ENCODE measurements around the gene GNAS. TPM values are rescaled to one million over a fixed set of nuclear protein-coding genes. Genes with fewer than 3 reads are reported as not detected.

The GNAS gene
- total RNA-seq, 2 experiments from 2014 or later: 638 to 913 TPM

DNA sequence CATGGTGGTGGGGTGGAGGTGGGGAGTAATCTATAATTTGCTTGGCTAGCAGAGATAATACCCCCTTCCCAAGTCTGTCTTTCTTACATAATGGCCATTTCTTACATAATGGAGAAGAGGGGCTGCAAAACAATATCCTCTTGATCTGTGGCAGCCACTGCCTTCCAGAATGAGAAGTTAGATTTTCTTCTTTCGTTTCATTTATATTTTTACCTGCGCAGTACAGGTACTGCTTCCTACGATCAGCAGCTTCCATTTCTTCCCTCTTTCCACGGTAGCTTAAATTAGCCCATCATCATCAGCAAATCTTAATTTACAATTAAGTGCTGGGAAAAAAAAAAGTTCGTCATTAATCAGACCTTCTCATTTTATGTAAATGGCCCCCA is 30.2 kb downstream of the GNAS start:
- no TSS peak for BruUV-seq (replicated peaks)
- H3K36me3 ChIP-seq (ENCODE audit: insufficient read depth, low read length): no peaks in the 10 kb centered on the region; the same call in 1 of the 2 replicates
- no peak for DNase-seq (ENCODE audit: low spot score)
- ChIA-PET CTCF (ENCODE audit: unreplicated experiment) (no interaction called here), POLR2A (no interaction called here)
- TF ChIP-seq EZH2phosphoT487 (IDR thresholded peaks at IDR 0.05; ENCODE audit: borderline replicate concordance, low read depth, low read length): no peak
- TF ChIP-seq, protein P1, sequence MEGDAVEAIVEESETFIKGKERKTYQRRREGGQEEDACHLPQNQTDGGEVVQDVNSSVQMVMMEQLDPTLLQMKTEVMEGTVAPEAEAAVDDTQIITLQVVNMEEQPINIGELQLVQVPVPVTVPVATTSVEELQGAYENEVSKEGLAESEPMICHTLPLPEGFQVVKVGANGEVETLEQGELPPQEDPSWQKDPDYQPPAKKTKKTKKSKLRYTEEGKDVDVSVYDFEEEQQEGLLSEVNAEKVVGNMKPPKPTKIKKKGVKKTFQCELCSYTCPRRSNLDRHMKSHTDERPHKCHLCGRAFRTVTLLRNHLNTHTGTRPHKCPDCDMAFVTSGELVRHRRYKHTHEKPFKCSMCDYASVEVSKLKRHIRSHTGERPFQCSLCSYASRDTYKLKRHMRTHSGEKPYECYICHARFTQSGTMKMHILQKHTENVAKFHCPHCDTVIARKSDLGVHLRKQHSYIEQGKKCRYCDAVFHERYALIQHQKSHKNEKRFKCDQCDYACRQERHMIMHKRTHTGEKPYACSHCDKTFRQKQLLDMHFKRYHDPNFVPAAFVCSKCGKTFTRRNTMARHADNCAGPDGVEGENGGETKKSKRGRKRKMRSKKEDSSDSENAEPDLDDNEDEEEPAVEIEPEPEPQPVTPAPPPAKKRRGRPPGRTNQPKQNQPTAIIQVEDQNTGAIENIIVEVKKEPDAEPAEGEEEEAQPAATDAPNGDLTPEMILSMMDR (conservative IDR thresholded peaks at IDR 0.05; ENCODE audit: low read length): no peak
- H3K9me3 ChIP-seq (ENCODE audit: low read length): peaks cover 8% of the 10 kb centered on the region; the same call in 1 of the 2 replicates
- intact Hi-C loops (cut with micrococcal nuclease; ENCODE audit: unreplicated experiment): no loop called here
- H3K9me2 ChIP-seq (ENCODE audit: insufficient read depth, low read length): no peaks in the 10 kb centered on the region
- peaks cover 31% of the 10 kb centered on the region for H3K4me1 ChIP-seq (ENCODE audit: insufficient read depth, low read length, poor library complexity, severe bottlenecking)
- no peak overlapping the region for H3K4me2 ChIP-seq (ENCODE audit: low read length)
- no peak overlapping the region for H2AFZ ChIP-seq (ENCODE audit: low read length)
- peaks cover 3% of the 10 kb centered on the region; the same call in 1 of the 2 replicates for H3K79me2 ChIP-seq (ENCODE audit: insufficient read depth, low read depth, low read length)
- H3K4me3 ChIP-seq (ENCODE audit: low read depth, low read length, poor library complexity, severe bottlenecking): no peak overlapping the region
- no peaks in the 10 kb centered on the region for H4K20me1 ChIP-seq (ENCODE audit: insufficient read depth, low read length)
- no peak overlapping the region for H3K27ac ChIP-seq (ENCODE audit: low read depth, low read length, poor library complexity, severe bottlenecking)

GRCh38 chr20:58883241-58883691 is 30.8 kb downstream of the GNAS start:
- no peak for DNase-seq (ENCODE audit: low spot score)
- Histone ChIP-seq H3K27ac (ENCODE audit: low read depth, low read length, poor library complexity, severe bottlenecking) (no peak overlapping the region), H3K9me2 (ENCODE audit: insufficient read depth, low read length) (no peaks in the 10 kb centered on the region), H3K4me1 (ENCODE audit: insufficient read depth, low read length, poor library complexity, severe bottlenecking) (peaks cover 32% of the 10 kb centered on the region), H3K4me3 (ENCODE audit: low read depth, low read length, poor library complexity, severe bottlenecking) (no peak overlapping the region), H3K4me2 (ENCODE audit: low read length) (no peak overlapping the region), H3K36me3 (ENCODE audit: insufficient read depth, low read length) (no peaks in the 10 kb centered on the region; the same call in 1 of the 2 replicates), H2AFZ (ENCODE audit: low read length) (no peak overlapping the region), H3K9me3 (ENCODE audit: low read length) (peaks cover 8% of the 10 kb centered on the region; the same call in 1 of the 2 replicates), H4K20me1 (ENCODE audit: insufficient read depth, low read length) (no peaks in the 10 kb centered on the region), H3K79me2 (ENCODE audit: insufficient read depth, low read depth, low read length) (peaks cover 8% of the 10 kb centered on the region; the same call in 1 of the 2 replicates)
- CTCF ChIA-PET (ENCODE audit: unreplicated experiment): no interaction called here
- POLR2A ChIA-PET: interaction anchor here (0.6 to 1.2 kb wide), 2 partner anchors 13 to 33 kb away, joined by 3 read pairs; no protein-coding TSS in a partner anchor
- TF ChIP-seq, protein P1 (conservative IDR thresholded peaks at IDR 0.05; ENCODE audit: low read length): no peak
- TF ChIP-seq EZH2phosphoT487 (IDR thresholded peaks at IDR 0.05; ENCODE audit: borderline replicate concordance, low read depth, low read length): no peak
- intact Hi-C loops (cut with micrococcal nuclease; ENCODE audit: unreplicated experiment): no loop called here
- BruUV-seq (replicated peaks): no TSS peak

DNA sequence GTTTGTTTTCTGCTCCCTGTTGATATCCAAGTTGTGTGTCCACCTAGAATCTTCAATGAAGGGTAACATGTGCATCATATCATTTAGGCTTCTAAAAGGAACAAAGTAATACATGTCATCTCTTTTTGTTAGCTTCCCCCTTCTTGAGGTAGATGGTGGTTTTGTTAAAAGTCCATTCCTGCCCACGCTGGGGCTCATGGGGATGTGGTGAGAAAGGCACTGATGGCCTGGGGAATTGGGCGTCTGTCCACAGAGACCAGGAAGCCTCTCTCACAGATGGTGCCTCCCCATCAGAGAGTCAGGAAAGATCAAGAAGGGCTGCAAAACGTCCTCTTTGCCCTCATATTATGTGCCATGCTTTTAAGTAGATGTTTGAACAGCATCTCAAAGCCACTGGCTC is 32.5 kb downstream of the GNAS start:
- Histone ChIP-seq H2AFZ (ENCODE audit: low read length) (no peak overlapping the region), H3K4me3 (ENCODE audit: low read depth, low read length, poor library complexity, severe bottlenecking) (no peak overlapping the region), H3K27ac (ENCODE audit: low read depth, low read length, poor library complexity, severe bottlenecking) (no peak overlapping the region), H3K9me2 (ENCODE audit: insufficient read depth, low read length) (no peaks in the 10 kb centered on the region), H4K20me1 (ENCODE audit: insufficient read depth, low read length) (no peaks in the 10 kb centered on the region), H3K4me1 (ENCODE audit: insufficient read depth, low read length, poor library complexity, severe bottlenecking) (peaks cover 32% of the 10 kb centered on the region), H3K36me3 (ENCODE audit: insufficient read depth, low read length) (no peaks in the 10 kb centered on the region; the same call in 1 of the 2 replicates), H3K9me3 (ENCODE audit: low read length) (peaks cover 8% of the 10 kb centered on the region; the same call in 1 of the 2 replicates), H3K79me2 (ENCODE audit: insufficient read depth, low read depth, low read length) (peaks cover 14% of the 10 kb centered on the region; the same call in 1 of the 2 replicates), H3K4me2 (ENCODE audit: low read length) (no peak overlapping the region)
- ChIA-PET CTCF (ENCODE audit: unreplicated experiment) (no interaction called here), POLR2A (no interaction called here)
- DNase-seq (ENCODE audit: low spot score): no peak
- TF ChIP-seq, protein P1 (conservative IDR thresholded peaks at IDR 0.05; ENCODE audit: low read length): no peak
- TF ChIP-seq EZH2phosphoT487 (IDR thresholded peaks at IDR 0.05; ENCODE audit: borderline replicate concordance, low read depth, low read length): no peak
- no TSS peak for BruUV-seq (replicated peaks)
- intact Hi-C loops (cut with micrococcal nuclease; ENCODE audit: unreplicated experiment): no loop called here

All from OCI-LY7 (cell line).